GM19324 (cell line): Measurements from ENCODE around the gene WWTR1.
A peak's percentile ranks its signal among the peaks of the same experiment; 100 is the strongest.

Experiments
- ATAC-seq: cut with Tn5 transposase; IDR thresholded peaks from one replicate; pipeline ENCODE4 v1.9.1; 2021; ENCODE audit warnings: mild to moderate bottlenecking, moderate library complexity; ENCODE audit not compliant: unreplicated experiment, low FRiP score

The WWTR1 gene

DNA sequence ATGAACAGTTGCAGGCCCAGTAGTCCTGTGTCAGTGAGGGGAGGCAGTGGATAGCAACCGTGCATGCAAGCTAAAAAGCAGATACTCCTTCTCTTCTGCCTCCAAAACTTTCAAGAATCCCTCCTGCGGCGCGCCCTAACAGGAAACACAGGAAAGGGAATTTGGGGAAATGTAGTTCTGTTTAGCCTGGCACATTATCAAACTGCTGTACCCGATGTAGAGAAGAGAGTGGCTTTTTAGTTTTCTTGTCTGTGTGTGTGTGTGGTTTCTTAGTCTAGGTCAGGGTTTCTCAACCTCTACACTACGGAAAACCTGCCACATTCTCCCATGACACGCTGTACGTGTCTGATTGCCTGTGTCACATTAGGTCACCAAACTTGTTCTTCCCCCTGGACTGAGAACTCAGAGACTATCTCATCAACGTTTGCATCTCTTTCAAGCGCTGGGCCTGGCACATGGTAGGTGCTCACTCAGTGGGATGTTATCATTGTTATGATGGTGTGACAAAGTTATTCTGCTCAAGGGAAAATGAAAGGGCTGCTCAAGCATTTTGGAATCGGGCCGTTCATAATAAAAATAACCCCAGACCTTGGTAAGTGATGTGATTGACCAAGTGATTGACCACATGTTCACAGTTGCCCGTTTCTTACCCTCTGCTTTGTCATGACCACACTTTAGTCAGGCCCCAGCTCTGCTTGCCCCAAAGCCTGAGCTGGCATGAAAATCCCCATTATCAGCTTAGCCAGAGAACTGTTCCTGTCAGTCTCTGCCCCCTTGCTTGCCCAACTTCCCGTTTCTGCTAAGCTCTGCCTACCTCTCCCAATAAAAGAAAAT, 150.1 kb downstream of the WWTR1 start:
- no peak for ATAC-seq

DNA sequence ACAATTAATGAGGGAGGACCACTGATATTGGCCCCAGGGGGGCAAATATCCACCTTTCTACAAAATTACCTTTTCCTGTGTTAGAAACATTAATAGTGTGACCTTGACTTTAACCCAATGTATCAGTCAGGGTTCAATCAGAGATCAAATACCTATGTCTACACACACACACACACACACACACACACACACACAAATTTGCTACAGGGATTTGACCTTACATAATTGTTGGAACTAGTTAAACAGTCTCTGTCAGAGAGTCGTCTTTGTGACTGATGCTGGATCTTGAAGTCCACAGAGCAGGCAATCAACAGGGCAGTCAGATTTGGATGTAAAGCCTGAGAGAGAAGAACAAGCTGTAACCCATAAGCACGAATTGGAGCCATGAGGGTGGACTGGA, 150.9 kb downstream of the WWTR1 start:
- ATAC-seq: no peak

DNA sequence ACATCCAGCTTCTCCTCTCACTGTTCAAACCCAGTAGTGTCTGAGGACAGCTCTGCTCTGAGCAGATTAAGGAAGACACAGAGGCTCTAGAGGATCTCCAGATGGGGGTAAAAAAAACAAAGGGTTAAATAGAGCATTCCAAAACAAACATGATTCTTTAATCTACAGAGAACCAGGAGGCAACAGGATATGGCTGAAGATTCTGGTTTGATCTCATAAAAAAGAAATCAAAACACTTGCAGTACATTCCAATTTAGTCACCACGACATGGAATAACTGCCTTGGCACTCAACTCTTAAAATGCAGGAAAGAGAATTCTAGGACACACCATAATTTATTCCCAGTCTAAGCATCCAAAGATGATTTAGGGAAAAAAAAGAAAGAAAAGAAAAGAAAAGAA, 151.3 kb downstream of the WWTR1 start:
- no peak for ATAC-seq

DNA sequence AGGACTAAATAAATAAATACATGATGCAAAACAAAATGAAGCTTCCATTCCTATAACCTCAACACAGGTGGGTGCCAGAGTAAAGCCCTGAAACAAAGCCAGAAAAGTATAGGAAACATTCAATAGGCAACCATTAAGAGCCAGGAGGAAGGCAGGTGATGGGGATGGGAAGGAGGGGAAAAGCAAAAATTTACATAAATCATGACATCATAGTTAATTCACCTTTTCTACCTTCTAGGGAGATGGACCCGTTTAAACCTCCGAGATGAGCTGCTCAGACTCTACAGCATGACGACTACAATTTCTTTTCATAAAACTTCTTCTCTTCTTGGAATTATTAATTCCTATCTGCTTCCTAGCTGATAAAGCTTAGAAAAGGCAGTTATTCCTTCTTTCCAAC, 155.4 kb downstream of the WWTR1 start:
- ATAC-seq: no peak

DNA sequence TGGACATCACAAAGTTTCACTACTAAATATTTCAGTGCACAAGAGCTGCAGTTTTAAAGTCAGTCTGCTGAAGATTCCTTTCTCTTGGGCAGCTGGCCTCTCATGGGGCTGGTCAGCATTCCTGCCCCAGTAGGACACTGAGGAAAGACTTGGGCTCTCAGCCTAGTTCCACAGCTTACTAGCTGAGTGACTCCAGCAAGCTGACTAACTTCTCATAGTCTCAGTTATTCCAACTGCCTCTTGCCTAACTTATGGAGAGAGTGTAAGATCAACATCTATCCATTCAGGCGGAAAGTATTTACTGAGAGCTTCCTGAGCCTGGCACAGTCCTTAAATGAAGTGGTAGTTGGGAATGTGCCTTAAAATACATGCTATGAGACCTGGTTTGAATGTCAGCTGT, 156.3 kb downstream of the WWTR1 start:
- ATAC-seq: no peak

DNA sequence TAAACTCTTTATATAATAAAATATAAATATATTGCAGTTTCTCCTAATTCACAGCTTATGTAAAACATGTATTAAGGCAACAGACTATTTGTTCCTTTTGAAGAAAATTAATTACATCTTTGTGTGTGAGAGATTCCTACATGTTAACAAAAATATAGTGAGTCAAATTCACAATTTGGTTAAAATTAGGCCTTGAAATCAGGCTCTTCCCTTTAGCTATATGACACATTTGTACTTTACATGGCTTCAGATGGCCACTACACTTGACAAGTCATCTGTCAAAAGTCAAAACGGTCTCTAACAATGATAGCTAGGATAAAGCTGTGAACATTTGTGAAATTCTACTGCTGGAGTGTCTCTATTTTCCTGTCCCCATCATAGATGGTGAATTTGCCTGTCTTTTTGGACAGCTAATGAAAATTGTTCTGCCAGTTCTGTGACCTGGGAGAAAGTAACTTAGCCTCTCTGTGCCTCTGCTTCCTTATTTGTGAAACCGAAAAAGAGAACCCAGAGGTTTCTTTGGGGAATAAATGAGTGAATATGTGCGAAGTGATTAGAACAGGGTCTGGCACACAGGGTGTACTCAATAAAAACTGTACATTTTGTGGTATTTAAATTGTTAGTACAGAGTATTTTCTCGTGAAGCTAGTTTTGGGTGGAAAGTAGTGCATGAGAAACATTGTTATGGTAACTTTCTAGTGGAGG, 159.7 kb downstream of the WWTR1 start:
- ATAC-seq: no peak

DNA sequence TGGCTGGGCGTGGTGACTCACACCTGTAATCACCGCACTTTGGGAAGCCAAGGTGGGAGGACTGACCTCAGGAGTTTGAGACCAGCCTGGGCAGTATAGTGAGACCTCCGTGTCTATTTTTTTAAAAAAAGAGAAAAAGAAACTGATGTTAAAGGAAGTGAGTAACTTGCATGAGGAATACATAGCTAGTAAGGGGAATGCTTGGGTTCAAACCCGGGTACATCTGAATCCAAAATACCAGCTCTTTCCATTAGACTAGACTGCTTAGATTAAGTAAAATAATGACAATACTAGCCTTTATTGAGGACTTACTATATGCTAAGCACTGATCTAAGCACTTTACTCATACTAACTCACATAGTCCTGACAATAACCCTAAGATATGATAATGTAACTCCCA, 160.9 kb downstream of the WWTR1 start:
- no peak for ATAC-seq

DNA sequence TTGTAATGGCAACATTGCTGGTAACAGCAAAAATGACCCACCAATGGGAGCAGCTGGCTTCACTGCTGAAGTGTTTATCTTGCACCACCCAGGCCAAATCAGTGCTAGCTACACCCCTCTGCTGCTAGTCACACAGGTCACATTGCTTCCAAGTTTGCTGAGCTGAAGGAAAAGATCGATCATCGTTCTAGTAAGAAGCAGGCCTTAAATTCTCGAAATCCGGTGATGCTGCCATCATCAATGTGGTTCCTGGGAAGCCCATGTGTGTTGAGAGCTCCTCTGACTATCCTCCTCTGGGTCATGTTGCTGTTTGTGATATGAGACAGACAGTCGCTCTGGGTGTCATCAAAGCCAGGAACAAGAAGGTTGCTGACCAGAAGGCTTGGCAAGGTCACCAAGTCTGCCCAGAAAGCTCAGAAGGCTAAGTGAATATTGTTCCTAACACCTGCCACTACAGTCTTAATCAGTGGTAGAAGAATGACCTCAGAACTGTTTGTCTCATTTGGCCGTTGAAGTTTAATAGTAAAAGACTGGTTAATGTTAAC, 162.2 kb downstream of the WWTR1 start:
- no peak for ATAC-seq

DNA sequence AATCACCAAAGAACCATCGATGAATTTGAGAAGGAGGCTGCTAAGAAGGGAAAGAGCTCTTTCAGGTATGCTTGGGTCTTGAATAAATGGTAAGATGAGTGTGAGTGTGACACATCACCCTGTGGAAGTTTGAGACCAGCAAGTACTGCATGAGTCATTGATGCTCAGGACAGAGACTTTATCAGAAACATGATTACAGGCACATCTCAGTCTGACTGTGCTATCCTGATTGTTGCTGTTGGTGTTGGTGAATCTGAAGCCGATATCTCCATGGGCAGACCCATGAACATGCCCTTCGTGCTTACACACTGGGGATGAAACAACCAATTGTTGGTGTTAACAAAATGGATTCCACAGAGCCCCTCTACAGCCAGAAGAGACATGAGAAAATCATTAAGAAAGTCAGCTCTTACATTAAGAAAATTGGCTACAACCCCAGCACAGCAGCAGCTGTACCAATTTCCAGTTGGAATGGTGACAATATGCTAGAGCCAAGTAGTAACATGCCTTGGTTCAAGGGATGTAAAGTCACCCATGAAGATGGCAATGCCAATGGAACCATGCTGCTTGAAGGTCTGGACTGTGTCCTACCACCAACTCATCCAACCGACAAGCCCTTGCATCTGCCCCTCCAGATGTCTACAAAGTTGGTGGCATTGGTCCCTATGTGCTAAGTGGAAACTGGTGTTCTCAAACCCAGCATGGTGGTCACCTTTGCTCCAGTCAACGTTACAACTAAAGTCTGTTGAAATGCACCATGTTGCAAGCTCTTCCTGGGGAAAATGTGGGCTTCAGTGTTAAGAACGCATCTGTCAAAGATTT, 162.9 kb downstream of the WWTR1 start:
- ATAC-seq: no peak

DNA sequence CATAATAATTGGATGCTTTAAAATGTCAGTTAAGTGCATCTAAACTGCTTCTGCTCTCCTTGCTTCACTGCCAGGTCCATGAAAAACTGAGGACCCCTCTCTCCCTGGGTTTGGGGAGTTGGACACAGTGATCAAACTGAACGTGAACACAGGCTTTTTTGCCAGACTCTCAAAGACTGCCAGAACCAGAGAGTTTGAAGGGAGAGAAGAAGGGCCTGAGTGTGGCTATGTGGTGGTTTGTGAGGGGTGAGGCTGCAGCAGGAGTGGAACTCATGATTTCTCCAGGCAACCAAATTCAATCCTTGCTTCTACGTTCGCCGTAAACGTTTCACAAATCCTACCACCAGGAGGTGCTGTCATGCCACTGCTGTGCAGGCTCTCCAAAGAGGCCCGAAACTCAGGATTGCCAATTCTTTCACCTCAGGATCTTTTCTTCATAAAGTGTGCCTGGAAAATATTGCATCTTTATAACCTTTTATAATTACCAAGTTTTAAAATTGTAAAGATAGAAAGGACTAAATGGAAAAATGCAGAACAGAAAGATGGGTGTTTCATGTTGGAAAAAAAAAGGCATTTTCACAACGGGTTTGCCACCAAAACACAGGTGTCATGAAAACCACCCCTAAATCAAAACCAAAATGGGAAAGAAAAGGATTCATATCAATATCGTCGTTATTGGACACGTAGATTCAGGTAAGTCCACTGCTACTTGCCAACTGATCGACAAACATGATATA, 163.6 kb downstream of the WWTR1 start:
- no peak for ATAC-seq

DNA sequence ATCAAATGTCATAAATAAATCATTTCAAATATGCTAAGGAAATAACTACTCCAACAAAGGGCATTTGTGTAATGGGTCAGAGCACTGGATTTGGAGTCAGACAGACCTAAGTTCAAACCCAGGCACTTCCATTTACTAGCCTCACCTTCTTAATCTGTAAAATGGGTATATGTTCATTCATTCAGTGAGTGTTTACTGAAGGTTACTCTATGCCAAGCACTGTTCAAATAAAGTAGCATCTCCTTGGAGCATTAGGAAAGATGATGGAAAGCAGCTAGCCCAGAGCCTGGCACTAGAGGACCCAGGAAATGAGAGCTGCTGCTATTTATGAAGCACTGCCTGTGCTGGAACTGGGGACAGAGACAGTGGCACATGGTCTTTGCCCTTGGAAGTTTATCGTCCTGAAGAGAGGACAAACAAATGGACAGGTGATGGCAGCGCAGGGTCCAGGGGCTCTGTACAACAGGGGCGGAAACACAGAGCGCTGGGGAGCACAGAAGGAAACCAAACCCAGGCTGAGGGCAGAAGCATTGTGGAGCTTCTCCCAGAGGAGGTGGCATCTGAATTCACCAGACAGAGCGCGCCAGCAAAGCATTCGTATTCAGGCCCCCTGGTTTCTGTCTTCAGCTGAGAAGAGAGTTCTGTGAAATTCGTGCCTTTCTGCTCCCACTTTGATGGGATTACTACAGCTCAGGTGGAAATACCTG, 164.4 kb downstream of the WWTR1 start:
- ATAC-seq: no peak

DNA sequence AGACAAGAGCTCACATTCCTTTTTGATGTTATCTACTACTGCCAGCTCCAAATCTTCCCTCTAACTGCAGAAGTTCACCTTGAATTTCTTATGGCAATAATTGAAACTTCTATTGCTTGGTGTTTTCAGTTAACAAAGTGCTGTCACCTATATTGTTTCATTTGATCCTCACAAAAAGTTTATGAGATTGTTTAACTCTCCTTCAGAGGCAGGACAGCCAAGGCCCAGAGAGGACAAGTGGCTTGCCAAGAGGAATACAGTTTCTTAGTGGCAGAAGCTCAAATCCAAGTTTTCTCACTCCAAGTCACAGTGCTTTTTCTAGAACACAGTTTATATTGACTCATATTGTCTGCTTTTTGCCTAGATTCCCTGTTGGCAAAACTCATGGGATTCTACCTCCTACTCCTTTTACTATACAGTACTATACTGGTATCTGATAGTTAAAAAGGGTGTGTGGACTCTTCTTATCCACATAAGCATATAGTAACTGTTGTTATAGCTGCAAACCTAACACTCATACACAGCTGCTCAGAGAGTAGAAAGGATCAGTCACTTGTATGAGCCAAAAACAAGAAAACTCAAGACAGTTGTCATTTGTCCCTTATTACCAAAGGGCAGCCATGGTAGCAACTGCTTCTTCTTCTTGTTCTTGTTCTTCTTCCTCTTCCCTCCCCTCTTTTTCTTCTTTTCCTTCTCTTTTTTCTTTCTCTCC, 167.4 kb downstream of the WWTR1 start:
- ATAC-seq: no peak

DNA sequence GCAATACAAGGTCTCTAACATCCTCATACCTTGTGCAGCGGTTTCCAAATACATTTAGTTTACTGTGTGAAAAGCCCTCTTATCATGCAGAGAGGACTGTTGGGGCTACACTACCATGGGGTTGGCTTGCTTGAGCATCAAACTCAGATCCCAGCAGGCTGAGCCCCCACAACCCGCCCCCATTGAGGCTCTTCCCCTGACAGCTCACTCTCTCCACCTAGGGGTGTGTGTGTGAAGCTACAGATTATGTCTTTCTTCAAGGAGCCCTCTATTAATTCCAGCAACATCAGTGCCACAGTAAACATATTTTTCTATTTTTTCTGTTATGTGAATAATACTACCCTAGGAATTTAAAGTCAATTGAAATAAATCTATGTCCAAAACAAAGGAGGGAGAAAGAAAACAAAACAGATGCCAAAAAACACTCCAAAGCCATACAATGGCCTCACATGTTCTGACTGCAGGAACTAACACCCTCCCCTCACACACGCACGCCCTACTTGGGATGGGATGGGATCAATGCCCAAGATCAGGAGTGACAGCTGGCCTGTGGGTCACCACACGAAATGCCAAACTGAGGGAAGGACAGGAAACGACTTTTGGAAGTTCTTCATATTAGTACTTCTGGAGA, 168.7 kb downstream of the WWTR1 start:
- no peak for ATAC-seq

DNA sequence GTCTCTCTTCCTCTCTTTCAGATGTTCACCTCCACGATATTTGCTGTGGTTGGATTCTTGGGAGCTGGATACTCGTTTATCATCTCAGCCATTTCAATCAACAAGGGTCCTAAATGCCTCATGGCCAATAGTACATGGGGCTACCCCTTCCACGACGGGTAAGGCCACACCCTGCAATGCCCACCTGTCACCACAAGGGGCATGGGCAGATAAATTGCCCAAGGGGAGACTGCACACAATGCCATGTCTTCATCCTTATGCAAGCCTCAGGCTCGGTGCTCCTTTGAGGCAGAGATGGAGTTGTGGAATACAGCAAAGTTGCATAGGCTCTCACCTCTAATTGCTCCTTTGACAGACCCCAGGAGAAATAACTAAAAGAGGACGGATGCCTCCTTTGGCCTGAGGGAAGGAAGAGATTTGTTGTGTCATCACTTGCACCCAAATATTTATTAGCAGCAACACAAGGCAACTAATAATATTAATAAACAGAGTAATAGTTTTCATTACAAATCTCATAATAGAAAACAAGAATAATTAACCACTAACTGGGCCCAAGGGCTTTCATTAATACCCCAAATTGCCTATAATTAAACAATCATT, 170.1 kb downstream of the WWTR1 start:
- peak; percentile 75 for ATAC-seq

DNA sequence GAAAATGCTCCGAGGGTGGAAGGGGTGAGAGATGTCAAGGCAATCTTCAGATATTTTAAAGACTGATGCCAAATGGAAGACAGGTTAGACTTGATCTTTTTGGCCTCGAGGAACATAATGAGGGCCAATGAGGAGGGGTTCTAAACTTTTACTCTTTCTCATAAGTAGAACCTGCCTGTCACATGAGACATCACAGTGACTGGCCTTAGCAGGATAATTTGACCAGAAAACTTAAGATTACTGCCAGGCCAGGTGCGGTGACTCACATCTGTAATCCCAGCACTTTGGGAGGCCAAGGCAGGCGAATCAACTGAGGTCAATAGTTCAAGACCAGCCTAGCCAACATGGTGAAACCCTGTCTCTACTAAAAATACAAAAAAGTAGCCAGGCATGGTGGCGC, 171.1 kb downstream of the WWTR1 start:
- no peak for ATAC-seq

DNA sequence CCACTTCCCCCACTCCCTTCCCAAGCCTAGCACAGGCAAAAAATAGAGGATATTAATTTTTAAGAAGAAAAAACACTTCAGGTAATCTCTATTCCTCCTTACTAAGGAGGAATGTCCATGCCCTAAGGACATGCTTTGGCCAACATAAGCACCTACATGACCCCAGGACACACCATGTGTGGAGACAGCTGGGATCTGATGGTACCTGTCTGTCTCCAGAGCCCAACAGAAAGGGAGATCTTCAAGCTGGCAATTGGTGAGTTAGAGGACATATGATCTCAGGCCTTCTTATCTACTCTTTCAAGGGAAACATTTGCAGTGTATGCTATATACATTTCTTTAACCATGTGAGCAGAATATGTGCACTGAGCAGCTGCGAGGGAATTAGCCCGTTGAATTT, 176.3 kb downstream of the WWTR1 start:
- ATAC-seq: no peak

DNA sequence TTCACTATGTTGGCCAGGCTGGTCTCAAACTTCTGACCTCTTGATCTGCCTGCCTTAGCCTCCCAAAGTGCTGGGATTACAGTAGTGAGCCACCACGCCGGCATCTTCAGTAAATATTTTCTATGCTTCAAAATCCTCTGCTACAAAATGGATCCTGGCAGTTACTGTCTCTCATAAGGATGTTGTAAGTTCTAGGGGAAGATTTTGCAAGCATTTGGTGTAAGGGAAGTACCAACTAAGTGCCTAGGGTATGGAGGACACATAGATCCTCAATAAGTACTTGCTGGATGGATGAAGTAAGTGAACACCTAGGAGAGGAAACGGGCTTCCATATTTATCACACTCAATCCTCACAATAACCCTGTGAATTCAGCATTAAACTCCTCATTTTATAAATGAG, 176.8 kb downstream of the WWTR1 start:
- no peak for ATAC-seq

DNA sequence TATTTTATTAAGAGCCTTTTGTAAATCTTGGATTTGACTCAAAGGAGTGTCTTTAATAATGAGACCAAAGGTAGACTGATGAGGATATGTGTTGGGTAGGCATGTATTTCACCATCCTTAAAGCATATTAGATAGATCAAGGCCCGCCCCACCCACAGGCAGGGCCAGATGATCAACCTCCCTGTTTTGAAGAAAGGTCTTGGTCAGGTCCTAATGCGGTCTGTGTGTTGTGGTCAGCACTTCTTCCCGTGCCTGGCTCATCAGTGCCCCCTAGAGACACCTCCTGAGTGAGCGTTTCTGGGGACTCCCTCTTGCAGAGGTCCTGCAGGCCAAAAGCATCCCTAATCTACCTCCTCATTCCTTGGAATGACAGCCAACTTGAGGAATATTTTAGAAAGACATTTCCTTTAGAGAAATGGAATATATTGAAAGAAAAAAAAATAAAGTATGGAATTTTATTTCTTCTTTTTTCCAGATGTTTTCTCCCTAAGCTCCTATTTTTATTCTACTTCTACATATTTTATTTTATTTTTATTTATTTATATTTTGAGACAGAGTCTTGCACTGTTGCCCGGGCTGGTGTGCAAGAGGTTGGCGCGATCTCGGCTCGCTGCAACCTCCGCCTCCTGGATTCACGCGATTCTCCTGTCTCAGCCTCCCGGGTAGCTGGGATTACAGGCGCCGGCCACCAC, 177.4 kb downstream of the WWTR1 start:
- peak; percentile 93 for ATAC-seq
